Measurements from ENCODE around the gene SLC16A3.
"Not testable (repeated sequence)": the region's sequence is repeated elsewhere in the genome, so short reads cannot be mapped to it uniquely, and the experiment has no call there.

The SLC16A3 gene

GRCh38 chr17:82204831-82205719, 23.8 kb upstream of the SLC16A3 start:
- no peak for DNase-seq (ENCODE audit: low spot score)

- peak; percentile 89 for DNase-seq (ENCODE audit: low spot score)
Measured at GRCh38 chr17:82205720-82206508, 22.9 kb upstream of the SLC16A3 start.

- DNase-seq (ENCODE audit: low spot score): not testable (repeated sequence)
Measured at GRCh38 chr17:82210655-82211054, 18.2 kb upstream of the SLC16A3 start.

GRCh38 chr17:82212331-82213250, 16.3 kb upstream of the SLC16A3 start, which contains the start of gene CCDC57:
Gene CCDC57 (minus strand): TSS chr17:82212842. CDS start chr17:82201944, 10,898 bp downstream.
- DNase-seq (ENCODE audit: low spot score): peak; percentile 76

- DNase-seq (ENCODE audit: low spot score): peak; percentile 46
Measured at GRCh38 chr17:82213251-82214011, 15.4 kb upstream of the SLC16A3 start.

GRCh38 chr17:82214012-82214628, 14.7 kb upstream of the SLC16A3 start:
- DNase-seq (ENCODE audit: low spot score): no peak

GRCh38 chr17:82215095-82215971, 13.5 kb upstream of the SLC16A3 start:
- DNase-seq (ENCODE audit: low spot score): no peak

GRCh38 chr17:82215972-82216300, 12.9 kb upstream of the SLC16A3 start:
- DNase-seq (ENCODE audit: low spot score): no peak

- peak; percentile 74 for DNase-seq (ENCODE audit: low spot score)
Measured at GRCh38 chr17:82216301-82217119, 12.3 kb upstream of the SLC16A3 start.

GRCh38 chr17:82217120-82217529, 11.7 kb upstream of the SLC16A3 start:
- no peak for DNase-seq (ENCODE audit: low spot score)

- no peak for DNase-seq (ENCODE audit: low spot score)
Measured at GRCh38 chr17:82217530-82218204, 11.2 kb upstream of the SLC16A3 start.

- no peak for DNase-seq (ENCODE audit: low spot score)
Measured at GRCh38 chr17:82218349-82219075, 10.3 kb upstream of the SLC16A3 start.

GRCh38 chr17:82219083-82219482, 9.8 kb upstream of the SLC16A3 start:
- DNase-seq (ENCODE audit: low spot score): no peak

GRCh38 chr17:82219753-82220709, 8.8 kb upstream of the SLC16A3 start:
- no peak for DNase-seq (ENCODE audit: low spot score)

GRCh38 chr17:82221341-82221902, 7.4 kb upstream of the SLC16A3 start:
- no peak for DNase-seq (ENCODE audit: low spot score)

- no peak for DNase-seq (ENCODE audit: low spot score)
Measured at GRCh38 chr17:82222816-82223215, 6.0 kb upstream of the SLC16A3 start.
